A673 (cell line): ENCODE measurements around the gene BASP1.

Source experiments
- EZH2 ChIP-seq: fragments of 200-600 bp; sonication (generic); IDR thresholded peaks from 2 replicates; pipeline ENCODE4 v1.6.1; 2017; ENCODE audit warnings: borderline replicate concordance, low read depth, mild to moderate bottlenecking, mixed read lengths, antibody characterized with exemption, low read length; ENCODE audit not compliant: poor library complexity, severe bottlenecking
- TF ChIP-seq, protein P1 (sequence below): fragments of 300-800, 200-600 bp; sonication (generic); conservative IDR thresholded peaks from 2 replicates; pipeline ENCODE4 v1.5.1; 2017; ENCODE audit warnings: low read depth, mild to moderate bottlenecking, antibody characterized with exemption, low read length, moderate library complexity, mixed read lengths

DNA sequence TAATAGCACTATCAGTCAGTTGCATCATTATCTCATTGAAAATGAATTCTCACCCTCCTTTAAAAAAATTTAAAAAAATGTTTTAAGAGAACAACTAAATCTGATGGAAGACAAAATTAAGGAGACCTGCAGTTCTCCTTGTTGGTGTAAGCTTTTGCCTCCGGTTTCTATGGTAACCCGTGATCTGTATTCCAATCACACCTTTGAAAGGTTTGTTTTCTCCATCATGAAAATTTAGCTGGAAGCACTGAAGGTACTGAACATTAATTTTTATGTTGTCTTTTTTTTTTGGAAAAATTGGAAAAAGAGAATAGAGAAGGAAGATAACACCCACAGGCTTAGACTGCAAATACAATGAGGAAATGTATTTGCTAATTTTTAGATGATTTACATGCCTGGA, 2.5 kb upstream of the BASP1 start:
- TF ChIP-seq, protein P1, sequence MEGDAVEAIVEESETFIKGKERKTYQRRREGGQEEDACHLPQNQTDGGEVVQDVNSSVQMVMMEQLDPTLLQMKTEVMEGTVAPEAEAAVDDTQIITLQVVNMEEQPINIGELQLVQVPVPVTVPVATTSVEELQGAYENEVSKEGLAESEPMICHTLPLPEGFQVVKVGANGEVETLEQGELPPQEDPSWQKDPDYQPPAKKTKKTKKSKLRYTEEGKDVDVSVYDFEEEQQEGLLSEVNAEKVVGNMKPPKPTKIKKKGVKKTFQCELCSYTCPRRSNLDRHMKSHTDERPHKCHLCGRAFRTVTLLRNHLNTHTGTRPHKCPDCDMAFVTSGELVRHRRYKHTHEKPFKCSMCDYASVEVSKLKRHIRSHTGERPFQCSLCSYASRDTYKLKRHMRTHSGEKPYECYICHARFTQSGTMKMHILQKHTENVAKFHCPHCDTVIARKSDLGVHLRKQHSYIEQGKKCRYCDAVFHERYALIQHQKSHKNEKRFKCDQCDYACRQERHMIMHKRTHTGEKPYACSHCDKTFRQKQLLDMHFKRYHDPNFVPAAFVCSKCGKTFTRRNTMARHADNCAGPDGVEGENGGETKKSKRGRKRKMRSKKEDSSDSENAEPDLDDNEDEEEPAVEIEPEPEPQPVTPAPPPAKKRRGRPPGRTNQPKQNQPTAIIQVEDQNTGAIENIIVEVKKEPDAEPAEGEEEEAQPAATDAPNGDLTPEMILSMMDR, result no peak
- TF ChIP-seq EZH2, result no peak
